Prostate gland (tissue), 2 donors: ENCODE measurements around the gene ARHGEF37. TPM values are rescaled to one million over a fixed set of nuclear protein-coding genes. Genes with fewer than 3 reads are reported as not detected.

Experiments
- DNase-seq: peaks from one replicate; pipeline ENCODE4 v3.0.0-alpha.2; 2019; ENCODE audit warnings: low spot score
- H3K27ac ChIP-seq, 2 donors: fragments of 200-600 bp; sonication (generic); 2 replicates each; pipeline ENCODE4 v1.5.1; 2017 to 2019
- H3K27me3 ChIP-seq: fragments of 200-600 bp; sonication (generic); replicated peaks from 2 replicates; pipeline ENCODE4 v1.5.1; 2019; ENCODE audit not compliant: insufficient read depth
- H3K36me3 ChIP-seq, 2 donors: fragments of 200-600 bp; sonication (generic); 1 replicate in 1 of 2; 2 replicates in 1 of 2; pipeline versions ENCODE4 v1.5.1 to v1.8.1; 2017 to 2019
- H3K4me1 ChIP-seq: fragments of 200-600 bp; sonication (generic); replicated peaks from 2 replicates; pipeline ENCODE4 v1.5.1; 2019
- H3K4me3 ChIP-seq, 2 donors: fragments of 200-600 bp; sonication (generic); 2 replicates each; pipeline ENCODE4 v1.5.1; 2017 to 2019
- H3K9me3 ChIP-seq: fragments of 200-600 bp; sonication (generic); 2 replicates; pipeline ENCODE4 v1.5.1; 2017
- CTCF ChIP-seq, 4 experiments: fragments of 200-600 bp in 2 of 4; fragments of 450-650 bp in 2 of 4; sonication (generic) in 2 of 4; IDR thresholded peaks; 1 replicate in 3 of 4; 2 replicates in 1 of 4; pipeline ENCODE4 v1.5.1; 2016 to 2019; ENCODE audit warnings: antibody characterized with exemption in 4 of 4, mild to moderate bottlenecking in 2 of 4, moderate library complexity in 2 of 4
- POLR2A ChIP-seq: fragments of 450-650 bp; IDR thresholded peaks from one replicate; pipeline ENCODE4 v1.6.1; 2016; ENCODE audit warnings: antibody characterized with exemption, mild to moderate bottlenecking
- POLR2AphosphoS5 ChIP-seq: sonication (generic); formaldehyde crosslinking; IDR thresholded peaks from one replicate; pipeline ENCODE4 v1.6.1; 2017; ENCODE audit warnings: antibody characterized with exemption
- WGBS: methylation state at CpG from one replicate; pipeline ENCODE4 v1.1.5; 2018; 5-methylcytosine and 5-hydroxymethylcytosine counted together
- intact Hi-C: fragments of 100-400 bp; cut with DNase I; formaldehyde crosslinking; loops from one replicate; pipeline ENCODE4 v1.14.2; 2022
- total RNA-seq, 2 donors: library from RNA; depleted of rRNA; stranded (reverse); fragments of >200 nt; gene quantifications; one replicate each; pipeline ENCODE4 v1.1.0, GENCODE V29; 2016

The ARHGEF37 gene
- total RNA-seq, 2 donors from 2014 or later = 50.4 to 61.1 TPM

- Histone ChIP-seq H3K4me3 (peak overlapping the region in 1 of 2 donors; percentile 56), H3K36me3 (no peaks in the 10 kb centered on the region), H3K4me1 (peaks cover 15% of the 10 kb centered on the region), H3K9me3 (no peaks in the 10 kb centered on the region), H3K27me3 (no peaks in the 10 kb centered on the region), H3K27ac (peak overlapping the region; percentile 89 to 90)
- WGBS = 33% methylated on average over 2 of the region's 2 CpGs
- intact Hi-C loops = no loop called here
- TF ChIP-seq POLR2A (no peak), POLR2AphosphoS5 (no peak), CTCF (IDR thresholded peaks at IDR 0.05) (no peak)
- no peak for DNase-seq
Measured at GRCh38 chr5:149584121-149584520, 2.8 kb downstream of the ARHGEF37 start.

GRCh38 chr5:149585910-149586309 is 4.6 kb downstream of the ARHGEF37 start:
- Histone ChIP-seq H3K36me3 (no peaks in the 10 kb centered on the region), H3K27me3 (no peaks in the 10 kb centered on the region), H3K4me1 (peaks cover 15% of the 10 kb centered on the region), H3K27ac (peak overlapping the region; percentile 89 to 90), H3K4me3 (no peak overlapping the region), H3K9me3 (no peaks in the 10 kb centered on the region)
- intact Hi-C loops = no loop called here
- no peak for TF ChIP-seq POLR2A
- TF ChIP-seq POLR2AphosphoS5 = no peak
- TF ChIP-seq CTCF (IDR thresholded peaks at IDR 0.05) = no peak
- no peak for DNase-seq

- 71% methylated on average over 1 of the region's 1 CpG for WGBS
- TF ChIP-seq CTCF (IDR thresholded peaks at IDR 0.05) = no peak
- TF ChIP-seq POLR2AphosphoS5 = peak; percentile 10
- Histone ChIP-seq H3K27me3 (no peaks in the 10 kb centered on the region), H3K4me3 (no peak overlapping the region), H3K4me1 (peaks cover 15% of the 10 kb centered on the region), H3K36me3 (no peaks in the 10 kb centered on the region), H3K27ac (peak overlapping the region; percentile 71 to 89), H3K9me3 (no peaks in the 10 kb centered on the region)
- DNase-seq = no peak
- intact Hi-C loops = no loop called here
Measured at GRCh38 chr5:149586708-149587318, 5.5 kb downstream of the ARHGEF37 start.

GRCh38 chr5:149588936-149589335 is 7.6 kb downstream of the ARHGEF37 start:
- intact Hi-C loops = no loop called here
- Histone ChIP-seq H3K27me3 (no peaks in the 10 kb centered on the region), H3K36me3 (no peaks in the 10 kb centered on the region), H3K27ac (peak overlapping the region in 1 of 2 donors; percentile 89), H3K4me3 (no peak overlapping the region), H3K4me1 (peaks cover 15% of the 10 kb centered on the region), H3K9me3 (no peaks in the 10 kb centered on the region)
- DNase-seq = no peak
- WGBS = 90% methylated on average over 1 of the region's 1 CpG
- no peak for TF ChIP-seq POLR2AphosphoS5
- no peak for TF ChIP-seq CTCF (IDR thresholded peaks at IDR 0.05)
- TF ChIP-seq POLR2A = no peak

GRCh38 chr5:149593370-149593769 is 12.1 kb downstream of the ARHGEF37 start:
- no peak for DNase-seq
- TF ChIP-seq POLR2A (no peak), POLR2AphosphoS5 (no peak), CTCF (IDR thresholded peaks at IDR 0.05) (no peak)
- Histone ChIP-seq H3K36me3 (no peaks in the 10 kb centered on the region), H3K4me1 (no peaks in the 10 kb centered on the region), H3K9me3 (no peaks in the 10 kb centered on the region), H3K4me3 (no peak overlapping the region), H3K27me3 (no peaks in the 10 kb centered on the region), H3K27ac (peak overlapping the region in 1 of 2 donors; percentile 60)
- 86% methylated on average over 2 of the region's 2 CpGs for WGBS
- intact Hi-C loops = no loop called here
